HG03108 (cell line): Measurements from ENCODE around the gene HNRNPC.
A peak's percentile ranks its signal among the peaks of the same experiment; 100 is the strongest.
"Not testable (repeated sequence)": the region's sequence is repeated elsewhere in the genome, so short reads cannot be mapped to it uniquely, and the experiment has no call there.

ENCODE experiments used
- ATAC-seq: cut with Tn5 transposase; IDR thresholded peaks from one replicate; pipeline ENCODE4 v1.9.1; 2021; ENCODE audit warnings: moderate library complexity; ENCODE audit not compliant: unreplicated experiment

Gene HNRNPC

DNA sequence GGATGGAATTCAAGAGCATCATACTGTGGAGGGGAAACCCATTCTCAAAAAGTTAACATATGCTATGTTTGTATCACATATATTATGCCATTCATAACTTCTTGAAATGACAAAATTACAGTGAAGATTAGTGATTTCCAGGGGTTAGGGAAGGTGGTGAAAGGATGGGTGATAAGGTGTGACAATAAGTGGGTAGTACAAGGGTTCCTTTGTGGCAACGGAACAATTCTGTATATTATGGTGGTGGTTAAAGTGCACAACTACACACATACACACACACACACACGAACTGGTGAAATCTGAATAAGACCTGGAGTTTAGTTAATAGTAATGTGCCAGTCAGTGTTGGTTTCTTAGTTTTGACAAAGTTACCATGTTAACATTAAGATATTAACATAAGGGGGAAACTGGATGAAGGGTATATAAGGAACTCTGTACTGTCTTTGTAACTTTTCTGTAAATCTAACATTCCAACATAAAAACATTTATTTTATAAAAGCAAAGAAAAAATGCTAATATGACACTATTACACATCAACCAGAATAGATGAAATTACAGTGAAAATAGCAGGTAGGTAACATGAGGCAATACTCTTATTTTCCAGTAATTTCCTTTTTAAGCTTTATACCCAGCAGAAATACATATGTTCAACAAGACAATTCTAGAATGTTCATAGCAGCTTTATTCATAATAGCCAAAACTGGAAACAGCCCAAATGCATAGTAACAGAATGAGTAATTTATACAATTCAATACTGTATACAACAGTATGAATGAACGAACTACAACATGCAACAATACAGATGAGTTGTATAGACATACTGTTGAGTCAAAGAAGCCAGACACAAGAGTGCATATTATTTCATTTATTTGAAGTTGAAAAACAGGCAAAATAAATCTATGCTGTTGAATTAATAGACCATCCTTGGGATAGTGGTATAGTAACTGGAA, 69.4 kb downstream of the HNRNPC start:
- ATAC-seq = no peak

DNA sequence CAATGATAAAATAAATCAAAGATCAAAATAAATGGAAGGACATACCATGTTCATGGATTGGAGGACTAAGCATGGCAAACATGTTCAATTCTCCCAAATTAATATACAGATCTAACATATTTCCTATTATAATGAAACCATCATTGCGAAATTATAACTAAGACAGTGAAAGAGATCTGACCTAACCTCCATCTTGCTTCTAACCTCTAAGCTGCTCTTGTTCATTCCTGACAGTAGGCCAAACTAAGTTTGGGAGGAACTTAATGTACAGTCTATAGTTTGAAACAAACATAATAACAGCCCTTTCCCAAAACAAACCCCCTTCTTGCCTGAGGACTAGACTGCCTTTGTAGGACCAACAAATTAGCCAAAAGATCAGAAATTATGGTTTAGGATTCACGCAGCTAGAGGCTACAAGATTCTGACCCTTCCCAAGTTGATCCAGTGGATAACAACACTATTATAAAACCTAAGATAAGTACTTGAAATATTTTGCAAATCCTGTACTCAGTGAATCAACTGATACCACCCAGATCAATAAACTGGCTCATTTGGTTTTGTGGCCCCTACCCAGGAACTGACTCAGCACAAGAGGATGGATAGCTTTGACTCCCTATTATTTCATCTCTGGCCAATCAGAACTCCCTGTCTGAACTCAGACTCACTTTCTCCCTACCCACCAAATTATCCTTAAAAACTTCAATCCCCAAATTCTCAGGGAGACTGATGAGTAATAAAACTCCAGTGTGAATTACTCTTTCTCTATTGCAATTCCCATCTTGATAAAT, 71.6 kb downstream of the HNRNPC start:
- no peak for ATAC-seq

DNA sequence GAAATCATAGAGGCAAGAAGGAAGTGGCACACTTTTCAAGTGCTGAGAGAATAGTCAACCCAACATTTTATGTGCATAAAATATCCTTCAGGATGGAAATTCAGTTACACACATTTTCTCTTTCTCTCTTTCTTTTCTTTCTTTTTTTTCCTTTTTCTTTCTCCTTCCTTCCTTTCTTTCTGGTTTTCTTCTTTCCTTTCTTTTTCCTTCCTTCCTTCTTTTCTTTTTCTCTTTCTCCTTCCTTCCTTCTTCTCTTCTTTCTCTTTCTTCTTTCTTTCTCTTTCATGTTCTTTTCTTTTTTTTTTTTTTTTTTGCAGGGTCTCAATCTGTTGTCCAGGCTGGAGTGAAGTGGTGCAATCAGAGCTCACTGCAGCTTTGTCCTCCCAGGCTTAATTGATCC, 74.6 kb downstream of the HNRNPC start:
- ATAC-seq = no peak

DNA sequence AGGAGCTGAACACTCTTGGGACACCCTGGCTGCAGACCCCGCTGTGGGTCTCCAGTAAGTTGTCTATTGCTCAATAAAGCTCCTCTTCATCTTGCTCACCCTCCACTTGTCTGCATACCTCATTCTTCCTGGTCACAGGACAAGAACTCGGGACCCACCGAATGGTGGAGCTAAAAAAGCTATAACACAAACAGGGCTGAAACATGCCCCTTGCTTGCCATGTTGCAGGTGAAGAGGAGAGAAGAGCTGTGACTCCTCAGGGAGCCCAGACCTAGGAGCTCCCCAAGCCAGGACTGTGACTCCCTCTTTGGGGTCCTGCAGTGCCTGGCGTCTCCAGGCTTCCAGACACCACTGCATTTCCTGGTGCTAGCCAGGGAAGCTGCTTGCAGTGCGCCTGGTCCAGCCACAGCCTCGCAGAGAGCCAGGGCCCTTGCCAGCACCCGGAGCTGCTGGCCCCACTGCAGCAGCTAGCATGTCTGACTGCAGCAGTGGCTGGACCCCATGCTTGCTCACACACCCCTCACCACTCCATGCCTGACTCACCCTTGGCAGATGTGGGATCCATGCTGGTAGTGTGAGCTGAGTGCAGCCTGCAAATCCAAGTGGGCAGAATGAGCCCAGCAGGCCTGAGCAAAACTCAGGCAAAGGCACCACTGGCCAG, 76.2 kb downstream of the HNRNPC start:
- ATAC-seq = no peak

DNA sequence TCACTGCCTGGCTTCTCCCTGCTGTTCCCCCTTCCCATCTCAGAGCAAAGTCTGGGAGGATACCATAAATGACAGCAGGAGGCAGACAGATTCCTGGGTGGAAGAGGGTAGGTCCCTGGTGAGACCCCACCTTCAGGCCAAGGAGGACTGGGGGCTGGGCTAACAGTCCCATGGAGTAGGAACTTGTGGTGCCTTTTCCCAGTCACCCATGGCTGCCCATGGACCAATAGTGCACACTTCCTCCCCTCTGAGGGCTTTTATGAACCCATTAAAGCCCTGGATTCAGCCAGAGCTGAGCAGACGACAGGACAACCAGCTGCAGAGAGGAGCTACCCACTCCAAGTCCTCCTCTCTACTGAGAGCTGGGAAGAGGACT, 76.8 kb downstream of the HNRNPC start:
- no peak for ATAC-seq

DNA sequence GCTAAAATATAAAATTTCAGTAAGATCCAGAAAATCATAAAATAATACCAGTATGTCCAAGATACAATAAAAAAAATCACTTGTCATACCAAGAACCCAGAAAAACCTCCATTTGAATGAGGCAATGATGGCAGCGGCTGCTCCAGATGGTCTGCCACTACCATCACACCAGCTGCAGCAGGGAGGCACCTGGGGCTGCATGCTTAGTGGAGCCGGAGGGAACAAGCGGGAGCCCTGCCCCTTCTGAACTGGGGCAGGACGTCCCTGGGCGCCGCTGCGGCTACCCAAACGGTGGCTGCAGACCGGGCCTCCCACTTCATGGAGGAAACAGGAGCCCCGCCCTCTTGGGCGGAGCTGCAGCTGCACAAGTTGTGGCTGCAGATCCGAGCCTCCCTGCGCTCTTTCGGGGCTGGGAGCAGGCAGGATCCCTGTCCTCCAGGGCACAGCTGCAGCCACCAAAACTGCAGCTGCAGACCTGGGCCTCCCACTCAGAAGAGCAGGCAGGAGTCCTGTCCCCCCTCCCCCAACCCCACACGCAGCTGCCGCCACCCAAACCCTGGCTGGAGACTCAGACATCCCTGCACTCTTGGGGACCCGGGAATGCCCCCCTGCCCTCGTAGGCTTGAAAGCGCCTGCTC, 77.3 kb downstream of the HNRNPC start:
- ATAC-seq = peak; percentile 80

DNA sequence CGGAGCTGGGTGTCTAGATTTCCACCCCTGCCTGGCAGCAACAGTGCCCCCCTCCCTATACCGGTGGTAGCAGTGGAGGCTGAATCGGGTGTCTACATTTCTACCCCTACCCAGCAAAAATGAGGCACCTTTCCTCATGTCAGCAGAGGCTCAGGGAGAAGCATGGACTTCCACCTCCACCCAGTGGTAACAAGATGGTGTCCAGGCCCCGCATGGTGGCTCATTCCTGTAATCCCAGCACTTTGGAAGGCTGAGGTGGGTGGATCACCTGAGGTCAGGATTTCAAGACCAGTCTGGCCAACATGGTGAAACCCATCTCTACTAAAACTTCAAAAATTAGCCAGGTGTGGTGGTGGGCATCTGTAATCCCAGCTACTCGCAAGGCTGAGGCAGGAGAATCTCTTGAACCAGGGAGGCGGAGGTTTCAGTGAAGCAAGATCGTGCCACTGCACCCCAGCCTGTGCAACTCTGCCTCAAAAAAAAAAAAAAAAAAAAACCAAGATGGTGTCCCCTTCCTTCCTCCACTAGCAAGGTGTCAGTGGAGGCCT, 77.9 kb downstream of the HNRNPC start:
- no peak for ATAC-seq

DNA sequence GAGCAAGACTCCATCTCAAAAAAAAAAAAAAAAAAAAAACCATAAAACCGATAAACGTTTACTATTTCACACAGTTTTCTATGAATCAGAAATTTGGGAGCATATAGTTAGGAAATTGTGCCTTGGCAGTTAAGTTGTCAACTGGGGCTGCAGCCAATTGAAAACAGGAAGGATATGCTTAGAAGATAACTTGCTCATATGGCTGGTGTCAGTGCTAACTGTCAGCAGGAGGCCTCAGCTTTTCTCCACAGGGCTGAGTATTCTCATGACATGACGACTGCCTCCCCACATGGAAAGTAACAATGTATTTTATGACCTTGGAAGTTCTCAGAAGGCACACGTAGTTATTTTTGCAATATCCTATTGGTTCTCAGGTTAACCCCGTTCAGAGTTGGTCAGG, 83.8 kb downstream of the HNRNPC start:
- ATAC-seq = no peak

DNA sequence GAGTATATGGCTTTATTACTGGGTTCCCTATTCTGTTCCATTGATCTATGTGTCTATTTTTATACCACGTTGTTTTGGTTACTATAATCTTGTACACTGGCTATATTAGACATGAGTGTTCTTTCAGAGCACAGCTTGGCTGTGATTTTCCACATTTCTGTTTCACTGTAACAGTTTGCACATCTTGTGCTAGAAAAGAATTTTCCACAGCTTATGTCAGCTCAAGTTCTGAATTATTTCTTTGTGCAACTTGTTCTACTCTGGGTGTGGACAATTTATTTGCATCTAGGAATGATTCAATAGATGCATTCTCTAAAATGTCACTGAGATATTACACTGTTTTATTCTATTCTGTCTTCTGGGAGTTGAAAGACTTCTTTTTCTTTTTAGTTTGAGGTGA, 85.0 kb downstream of the HNRNPC start:
- no peak for ATAC-seq

DNA sequence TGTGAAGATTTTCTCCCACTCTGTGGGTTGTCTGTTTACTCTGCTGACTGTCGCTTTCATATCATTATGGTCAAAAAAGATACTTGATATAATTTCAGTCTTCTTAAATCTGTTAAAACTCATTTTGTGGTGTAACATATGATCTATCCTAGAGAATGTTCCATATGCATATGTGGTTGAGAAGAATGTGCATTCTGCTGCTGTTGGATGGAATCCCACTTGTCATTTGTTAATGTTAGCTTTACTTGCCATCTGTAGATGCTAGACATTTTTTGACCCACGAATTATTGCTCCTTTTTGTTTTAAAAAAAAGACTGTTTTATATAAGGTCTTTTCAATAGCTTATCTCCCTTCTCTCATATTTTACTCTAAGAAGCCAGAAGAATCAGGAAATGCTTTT, 87.1 kb downstream of the HNRNPC start:
- ATAC-seq = no peak

DNA sequence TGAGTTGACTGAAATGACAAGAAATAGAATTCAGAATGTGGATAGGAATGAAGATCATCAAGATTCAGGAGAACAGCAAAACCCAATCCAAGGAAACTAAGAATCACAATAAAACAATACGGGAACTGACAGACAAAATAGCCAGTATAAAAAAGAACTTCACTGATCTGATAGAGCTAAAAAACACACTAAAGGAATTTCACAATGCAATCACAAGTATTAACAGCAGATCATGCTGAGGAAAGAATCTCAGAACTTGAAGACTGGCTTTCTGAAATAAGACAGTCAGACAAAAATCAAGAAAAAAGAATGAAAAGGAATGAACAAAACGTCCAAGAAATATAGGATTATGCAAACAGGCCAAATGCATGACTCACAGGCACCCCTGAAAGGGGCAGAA, 98.1 kb downstream of the HNRNPC start:
- no peak for ATAC-seq

DNA sequence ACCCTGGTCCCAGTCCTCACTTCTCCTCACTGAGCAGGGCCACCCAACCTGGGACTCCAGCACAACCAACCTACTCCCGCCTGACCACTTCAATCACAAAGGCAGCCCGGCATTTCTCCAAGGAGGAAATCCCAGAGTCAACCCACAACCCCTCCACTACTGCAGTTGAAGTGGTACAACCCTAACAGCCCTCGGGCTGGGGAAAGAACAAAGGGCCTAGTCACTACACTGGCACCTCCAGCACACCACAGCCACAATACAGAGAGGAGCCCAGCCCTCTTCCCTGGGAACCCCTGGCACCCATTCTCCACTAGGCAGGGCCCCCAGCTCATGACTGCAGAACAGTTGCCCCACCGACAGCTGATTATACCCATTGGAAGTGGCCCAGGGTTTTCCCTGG, 99.7 kb downstream of the HNRNPC start:
- no peak for ATAC-seq

DNA sequence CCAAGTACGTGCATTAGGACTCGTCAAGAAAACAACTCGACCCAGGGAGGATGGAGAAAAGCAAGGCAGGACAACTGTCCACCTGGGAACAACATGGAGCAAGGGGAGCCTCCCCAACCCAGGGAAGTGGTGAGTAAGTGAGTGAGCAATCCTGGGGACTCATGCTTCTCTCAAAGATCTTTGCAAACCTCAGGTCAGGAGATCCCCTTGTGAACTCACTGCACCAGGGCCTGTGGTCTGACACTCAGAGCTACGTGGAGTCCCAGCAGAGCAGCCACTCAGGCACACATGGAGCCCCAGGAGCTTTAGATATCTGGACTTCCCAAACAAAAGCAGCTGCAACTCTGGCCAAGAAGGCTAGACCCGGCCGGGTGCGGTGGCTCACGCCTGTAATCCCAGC, 101.2 kb downstream of the HNRNPC start:
- no peak for ATAC-seq

DNA sequence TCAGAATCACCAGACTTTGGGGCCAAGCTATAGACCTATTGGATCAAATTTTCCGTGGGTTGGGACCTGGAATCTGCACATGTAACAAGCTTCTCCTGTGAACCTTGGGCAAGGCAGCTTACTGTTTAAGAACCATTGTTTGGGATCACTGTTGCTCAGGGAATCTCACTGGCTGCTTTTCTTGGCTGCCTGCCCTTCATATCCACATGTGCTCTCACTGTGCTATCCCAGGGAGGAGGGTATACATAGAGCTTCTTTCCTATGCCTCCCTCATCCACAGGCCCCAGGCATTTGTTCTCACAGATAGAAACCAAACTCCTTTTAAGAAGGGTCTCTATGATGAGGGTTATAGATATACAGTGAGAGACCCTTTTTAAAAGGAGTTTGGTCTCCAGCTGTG, 103.6 kb downstream of the HNRNPC start:
- ATAC-seq = not testable (repeated sequence)

DNA sequence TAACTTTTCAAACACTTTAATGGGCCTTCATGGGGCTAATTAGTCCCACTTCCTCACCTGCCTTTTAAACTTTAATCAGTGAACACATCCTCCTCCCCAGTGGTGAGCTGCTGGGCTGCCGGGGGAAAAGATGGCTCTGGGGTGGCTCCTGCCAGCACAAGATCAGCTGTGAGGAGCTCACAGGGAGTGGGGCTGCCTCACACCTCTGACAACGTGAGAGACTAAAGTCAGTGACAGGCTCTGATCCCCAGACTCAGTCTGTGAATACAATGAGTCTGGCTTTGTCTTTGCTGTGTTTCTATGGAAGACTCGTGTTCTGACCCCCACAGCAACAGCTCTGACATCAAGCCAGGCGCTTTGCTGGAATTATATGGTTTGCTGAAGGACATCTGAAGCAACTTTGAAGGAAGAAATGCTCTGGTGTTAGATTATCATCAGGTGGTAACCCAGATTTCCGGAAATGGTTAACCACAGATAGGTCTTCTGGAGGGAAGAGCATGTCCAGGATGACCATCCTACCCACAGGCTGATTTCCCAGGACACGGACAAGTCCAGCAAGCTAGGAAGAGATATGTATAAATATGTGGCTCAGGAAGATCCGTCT, 104.1 kb downstream of the HNRNPC start:
- ATAC-seq = not testable (repeated sequence)

DNA sequence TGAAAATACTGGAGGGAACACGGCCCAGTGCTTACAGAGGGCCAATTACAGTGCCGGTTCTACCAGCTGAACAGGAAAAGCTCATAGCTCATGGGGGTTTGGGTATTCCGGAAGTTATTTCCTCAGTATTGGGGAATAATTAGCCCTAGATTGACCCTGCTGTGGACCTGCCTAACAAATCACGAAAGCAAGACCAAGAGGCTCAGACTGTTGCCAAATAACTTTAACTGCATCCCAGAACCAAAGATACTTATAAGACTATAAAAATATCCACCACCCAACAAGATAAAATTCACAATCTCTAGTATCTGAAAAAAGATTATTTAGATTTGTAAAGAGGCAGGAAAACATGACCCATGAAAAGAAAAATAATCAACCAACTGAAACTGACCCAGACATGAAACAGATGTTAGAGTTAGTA, 105.4 kb downstream of the HNRNPC start:
- no peak for ATAC-seq

DNA sequence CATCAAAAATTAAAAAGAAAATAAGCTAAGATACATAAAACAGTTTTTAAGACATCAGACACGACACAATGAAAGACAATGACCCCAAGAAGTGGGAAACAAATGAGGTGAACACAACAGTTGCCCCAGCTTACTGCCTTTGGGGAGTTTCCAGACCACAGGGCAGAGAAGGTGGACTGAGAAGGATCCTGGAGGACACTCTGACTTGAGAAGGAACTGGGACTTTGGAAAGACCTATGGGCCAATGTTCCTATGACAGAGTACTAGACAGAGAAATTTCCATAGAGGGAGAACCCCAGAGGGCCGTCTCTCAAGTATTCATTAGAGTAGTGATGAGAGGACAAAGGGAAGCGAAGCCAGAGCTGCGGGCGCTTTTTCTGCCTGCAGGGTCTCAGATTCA, 107.2 kb downstream of the HNRNPC start:
- no peak for ATAC-seq

DNA sequence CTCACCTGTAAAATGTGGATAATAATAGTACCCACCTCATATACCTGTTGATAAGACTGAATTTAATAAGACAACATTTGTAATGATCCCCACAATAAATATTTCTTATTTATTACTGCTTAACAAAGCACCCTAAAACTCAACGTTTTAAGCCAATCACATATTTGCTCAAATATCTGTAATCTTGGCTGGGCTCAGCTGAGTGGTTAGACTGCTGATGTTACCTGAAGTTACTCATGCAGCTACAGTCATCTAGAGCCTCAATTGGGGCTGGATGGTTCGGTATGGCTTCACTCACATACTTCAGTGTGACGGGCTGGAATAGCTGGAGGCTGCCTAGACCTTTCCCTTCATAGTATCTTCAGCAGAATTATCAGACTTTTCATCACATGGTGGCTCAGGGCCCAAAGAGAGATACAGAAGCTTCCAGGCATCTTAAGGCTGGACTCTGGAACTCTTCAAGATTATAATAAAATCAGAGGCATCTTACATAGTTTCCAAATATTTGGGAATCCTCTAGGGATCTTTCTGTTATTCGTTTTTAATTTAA, 109.1 kb downstream of the HNRNPC start:
- ATAC-seq = no peak
